Iris pigment epithelial cell (primary cell): ENCODE measurements around the gene CEP41.
"Not testable (repeated sequence)": the region's sequence is repeated elsewhere in the genome, so short reads cannot be mapped to it uniquely, and the experiment has no call there.

Experiments
- DNase-seq: peaks from one replicate; pipeline ENCODE4 v3.0.0-alpha.2; 2011; ENCODE audit warnings: low read depth

Gene CEP41

GRCh38 chr7:130458257-130458656 is 17.4 kb upstream of the CEP41 start:
- no peak for DNase-seq

GRCh38 chr7:130454959-130455358 is 14.1 kb upstream of the CEP41 start:
- DNase-seq: no peak

GRCh38 chr7:130452951-130453350 is 12.1 kb upstream of the CEP41 start:
- no peak for DNase-seq

GRCh38 chr7:130451344-130451743 is 10.5 kb upstream of the CEP41 start:
- DNase-seq: not testable (repeated sequence)

GRCh38 chr7:130446259-130446658 is 5.4 kb upstream of the CEP41 start:
- no peak for DNase-seq

- DNase-seq: no peak
These were observed 4.1 kb upstream of the CEP41 start for GRCh38 chr7:130444751-130445407.

- peak; percentile 50 for DNase-seq
These were observed 3.4 kb upstream of the CEP41 start for GRCh38 chr7:130444234-130444633.

GRCh38 chr7:130442601-130443000 is 1.8 kb upstream of the CEP41 start:
- no peak for DNase-seq

- DNase-seq: no peak
These were observed 623 bp upstream of the CEP41 start for GRCh38 chr7:130441408-130441869.

GRCh38 chr7:130436253-130436652 is 4.6 kb downstream of the CEP41 start:
- DNase-seq: no peak

- no peak for DNase-seq
These were observed 5.4 kb downstream of the CEP41 start for GRCh38 chr7:130435311-130435854.

GRCh38 chr7:130433301-130433700 is 7.5 kb downstream of the CEP41 start:
- no peak for DNase-seq

GRCh38 chr7:130432886-130433285 is 7.9 kb downstream of the CEP41 start:
- peak; percentile 70 for DNase-seq

- DNase-seq: peak; percentile 84
These were observed 9.8 kb downstream of the CEP41 start for GRCh38 chr7:130430841-130431666.

- DNase-seq: no peak
These were observed 10.7 kb downstream of the CEP41 start for GRCh38 chr7:130430115-130430514.

- DNase-seq: no peak
These were observed 11.8 kb downstream of the CEP41 start for GRCh38 chr7:130429019-130429418.

- no peak for DNase-seq
These were observed 14.3 kb downstream of the CEP41 start for GRCh38 chr7:130426564-130426963.

GRCh38 chr7:130425796-130426195 is 15.0 kb downstream of the CEP41 start:
- DNase-seq: no peak

- no peak for DNase-seq
These were observed 17.2 kb downstream of the CEP41 start for GRCh38 chr7:130423501-130424037.

GRCh38 chr7:130421684-130422083 is 19.1 kb downstream of the CEP41 start:
- DNase-seq: peak; percentile 67

GRCh38 chr7:130420943-130421578 is 19.8 kb downstream of the CEP41 start:
- DNase-seq: peak; percentile 45

- DNase-seq: peak; percentile 56
These were observed 21.2 kb downstream of the CEP41 start for GRCh38 chr7:130419658-130420057.
